C1 segment of cervical spinal cord (tissue), 14 donors: ENCODE data around the gene MYCN.
"Not testable (repeated sequence)": the region's sequence is repeated elsewhere in the genome, so short reads cannot be mapped to it uniquely, and the experiment has no call there.

Experiments
- DNase-seq, 14 donors: peaks; one replicate each; lab custom pipeline; 2025; lab: John Stamatoyannopoulos, UW

Gene MYCN

GRCh38 chr2:15943378-15944280 is 3.3 kb downstream of the MYCN start:
- peak in 11 of 14 donors; percentile 30 to 78 (median 55) for DNase-seq

GRCh38 chr2:15944325-15945017 is 4.1 kb downstream of the MYCN start:
- DNase-seq, result no peak

GRCh38 chr2:15945909-15946705 is 5.8 kb downstream of the MYCN start:
- no peak for DNase-seq

- no peak for DNase-seq
Observed at GRCh38 chr2:15946983-15947382, 6.6 kb downstream of the MYCN start.

GRCh38 chr2:15947431-15947830 is 7.1 kb downstream of the MYCN start:
- DNase-seq, result no peak

GRCh38 chr2:15948704-15948957 is 8.3 kb downstream of the MYCN start:
- DNase-seq, result no peak

- no peak for DNase-seq
Observed at GRCh38 chr2:15949126-15949525, 8.8 kb downstream of the MYCN start.

- DNase-seq, result no peak
Observed at GRCh38 chr2:15949551-15949950, 9.2 kb downstream of the MYCN start.

- no peak for DNase-seq
Observed at GRCh38 chr2:15950088-15950952, 10.0 kb downstream of the MYCN start.

GRCh38 chr2:15951936-15952335 is 11.6 kb downstream of the MYCN start:
- not testable (repeated sequence) for DNase-seq

GRCh38 chr2:15952451-15953146 is 12.2 kb downstream of the MYCN start:
- no peak for DNase-seq

- DNase-seq, result no peak
Observed at GRCh38 chr2:15953147-15953630, 12.8 kb downstream of the MYCN start.

GRCh38 chr2:15953891-15954680 is 13.7 kb downstream of the MYCN start:
- no peak for DNase-seq

- DNase-seq, result no peak
Observed at GRCh38 chr2:15954761-15955160, 14.4 kb downstream of the MYCN start.

- no peak for DNase-seq
Observed at GRCh38 chr2:15955232-15955988, 15.1 kb downstream of the MYCN start.

GRCh38 chr2:15956230-15956629 is 15.9 kb downstream of the MYCN start:
- DNase-seq, result no peak

GRCh38 chr2:15956751-15957736 is 16.7 kb downstream of the MYCN start:
- no peak for DNase-seq
